ENCODE measurements around the gene PPARD. TPM values are rescaled to one million over a fixed set of nuclear protein-coding genes. Genes with fewer than 3 reads are reported as not detected.

Gene PPARD
- total and polyA plus RNA-seq, 2 of the 13 experiments (the other 11 are each of a cell fraction or from before 2014, with no cell fraction given) = 6.1 to 13.3 TPM

DNA sequence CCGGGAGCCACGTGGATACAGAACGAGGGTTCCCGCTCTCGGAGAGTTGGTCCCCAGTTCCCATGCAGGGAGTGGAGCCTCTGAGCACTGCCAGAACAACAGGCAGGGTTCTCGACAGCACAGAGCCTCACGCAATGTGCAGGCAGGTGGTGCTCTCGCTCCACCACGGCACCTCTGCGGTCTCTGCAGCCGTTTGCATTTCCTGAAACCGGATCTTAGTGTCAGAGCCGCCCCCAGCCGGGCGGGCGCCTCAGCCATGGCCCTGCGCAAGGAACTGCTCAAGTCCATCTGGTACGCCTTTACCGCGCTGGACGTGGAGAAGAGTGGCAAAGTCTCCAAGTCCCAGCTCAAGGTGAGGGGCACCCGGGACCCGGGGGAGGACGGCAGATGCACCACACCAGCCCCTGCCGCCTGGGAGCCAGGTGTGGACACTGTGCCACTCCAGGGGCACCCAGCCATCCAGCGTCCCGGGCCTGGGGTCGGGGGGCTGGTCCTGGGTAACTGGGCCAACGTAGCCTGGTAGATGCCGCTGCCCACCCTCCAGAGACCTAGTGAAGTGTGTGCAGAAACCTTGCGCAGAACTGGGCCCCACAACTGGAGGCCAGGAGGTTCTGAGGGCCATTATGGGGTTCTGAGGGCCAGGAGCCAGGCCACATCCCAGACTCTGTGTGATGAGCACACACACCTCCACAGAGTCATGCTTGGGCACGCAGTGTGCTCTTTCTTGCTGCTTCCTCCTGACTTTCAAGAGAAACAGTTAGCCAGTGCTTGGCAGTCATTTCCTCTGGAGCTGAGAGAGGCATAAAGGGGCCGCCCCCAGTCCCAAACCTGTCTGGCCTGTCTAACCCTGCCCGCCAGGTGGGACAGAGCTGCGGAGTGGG, 44.5 kb upstream of the PPARD start, which contains the start of gene DEF6 (continued):
- TF ChIP-seq RXRA (CRISPR knock-in tag; IDR thresholded peaks at IDR 0.05) (peak; percentile 75), ZNF891 (CRISPR knock-in tag; IDR thresholded peaks at IDR 0.05) (peak; percentile 99), MTA3 (CRISPR knock-in tag; IDR thresholded peaks at IDR 0.05) (no peak), ZFP1 (CRISPR knock-in tag; IDR thresholded peaks at IDR 0.05) (0 out of 2 replicates have a peak, but pooled peaks have one; percentile 38), ZNF737 (CRISPR knock-in tag; IDR thresholded peaks at IDR 0.05; ENCODE audit: borderline replicate concordance) (peak; percentile 39; the same call in 1 of the 2 replicates), CEBPG (CRISPR knock-in tag; IDR thresholded peaks at IDR 0.05) (peak; percentile 39; the same call in 1 of the 2 replicates), ZFP36 (IDR thresholded peaks at IDR 0.05; ENCODE audit: borderline replicate concordance, low read depth, low read length, partially characterized antibody) (peak; percentile 39), ZNF501 (CRISPR knock-in tag; IDR thresholded peaks at IDR 0.05) (peak; percentile 97), DMAP1 (CRISPR knock-in tag; IDR thresholded peaks at IDR 0.05) (peak; percentile 56), SALL1 (CRISPR knock-in tag; IDR thresholded peaks at IDR 0.05) (peak; percentile 85), NR2C2 (CRISPR knock-in tag; IDR thresholded peaks at IDR 0.05; ENCODE audit: borderline replicate concordance) (peak; percentile 70), NCOR1 (IDR thresholded peaks at IDR 0.05; ENCODE audit: borderline replicate concordance, low read length) (no peak), ARHGAP35 (CRISPR knock-in tag; IDR thresholded peaks at IDR 0.05; ENCODE audit: borderline replicate concordance) (peak; percentile 74; the same call in 1 of the 2 replicates), HHEX (CRISPR knock-in tag; IDR thresholded peaks at IDR 0.05) (0 out of 2 replicates have a peak, but pooled peaks have one; percentile 37), ZBTB46 (CRISPR knock-in tag; IDR thresholded peaks at IDR 0.05; ENCODE audit: borderline replicate concordance) (no peak; the same call in 1 of the 2 replicates), ZNF792 (CRISPR knock-in tag; IDR thresholded peaks at IDR 0.05) (peak; percentile 70), ARID4A (CRISPR knock-in tag; IDR thresholded peaks at IDR 0.05; ENCODE audit: borderline replicate concordance) (peak; percentile 85; the same call in 1 of the 2 replicates), ZNF12 (CRISPR knock-in tag; IDR thresholded peaks at IDR 0.05) (peak; percentile 85; the same call in 1 of the 2 replicates), MAFG (CRISPR knock-in tag; IDR thresholded peaks at IDR 0.05) (no peak)
- TF ChIP-seq, protein P1, sequence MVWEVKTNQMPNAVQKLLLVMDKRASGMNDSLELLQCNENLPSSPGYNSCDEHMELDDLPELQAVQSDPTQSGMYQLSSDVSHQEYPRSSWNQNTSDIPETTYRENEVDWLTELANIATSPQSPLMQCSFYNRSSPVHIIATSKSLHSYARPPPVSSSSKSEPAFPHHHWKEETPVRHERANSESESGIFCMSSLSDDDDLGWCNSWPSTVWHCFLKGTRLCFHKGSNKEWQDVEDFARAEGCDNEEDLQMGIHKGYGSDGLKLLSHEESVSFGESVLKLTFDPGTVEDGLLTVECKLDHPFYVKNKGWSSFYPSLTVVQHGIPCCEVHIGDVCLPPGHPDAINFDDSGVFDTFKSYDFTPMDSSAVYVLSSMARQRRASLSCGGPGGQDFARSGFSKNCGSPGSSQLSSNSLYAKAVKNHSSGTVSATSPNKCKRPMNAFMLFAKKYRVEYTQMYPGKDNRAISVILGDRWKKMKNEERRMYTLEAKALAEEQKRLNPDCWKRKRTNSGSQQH (CRISPR knock-in tag; IDR thresholded peaks at IDR 0.05; ENCODE audit: low read depth) = peak; percentile 85

Measured in HepG2 (cell line).